ENCODE results near the gene ZWINT.

DNA sequence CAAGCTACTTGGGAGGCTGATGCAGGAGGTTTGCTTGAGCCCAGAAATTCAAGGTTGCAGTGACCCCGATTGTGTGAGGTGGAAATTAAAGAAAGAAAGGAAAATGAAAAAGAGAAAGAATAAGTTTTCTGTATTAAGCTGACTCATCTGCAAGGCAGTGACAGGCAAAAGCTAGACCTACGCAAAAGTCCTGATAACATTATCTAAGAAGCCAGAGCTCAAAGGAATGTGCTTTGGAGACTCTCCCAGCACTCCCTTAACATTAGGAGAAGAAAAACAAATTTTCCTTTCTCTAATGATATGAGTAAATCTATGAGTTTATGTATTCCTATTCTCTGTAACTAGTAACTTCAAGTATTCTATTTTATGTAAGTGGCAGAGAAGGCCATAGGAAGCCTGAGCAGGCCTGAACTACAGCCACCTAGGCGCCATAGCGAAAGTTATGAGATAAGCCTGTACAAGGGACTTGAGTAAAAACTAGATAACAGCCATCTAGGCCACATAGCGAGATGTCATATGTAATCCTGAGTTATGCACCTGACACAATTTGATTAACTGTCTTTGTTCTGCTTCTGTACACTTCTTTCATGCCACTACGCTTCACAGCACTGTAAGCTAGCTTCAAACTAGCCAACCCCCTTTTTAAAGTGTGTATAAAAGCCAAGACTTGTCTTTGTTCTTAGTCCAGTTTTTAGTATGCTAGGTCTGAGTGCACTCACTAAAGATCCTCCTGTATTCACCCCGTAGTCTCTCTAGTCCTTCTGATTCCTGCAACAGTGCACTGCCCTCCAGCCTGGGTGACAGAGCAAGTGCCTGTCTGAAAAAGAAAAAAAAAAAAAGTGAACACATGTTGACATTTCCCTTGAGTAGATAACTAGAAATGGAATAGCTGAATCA is 9.4 kb upstream of the ZWINT start:
- TF ChIP-seq POLR2A (IDR thresholded peaks at IDR 0.05) = no peak
- TF ChIP-seq, protein P1, sequence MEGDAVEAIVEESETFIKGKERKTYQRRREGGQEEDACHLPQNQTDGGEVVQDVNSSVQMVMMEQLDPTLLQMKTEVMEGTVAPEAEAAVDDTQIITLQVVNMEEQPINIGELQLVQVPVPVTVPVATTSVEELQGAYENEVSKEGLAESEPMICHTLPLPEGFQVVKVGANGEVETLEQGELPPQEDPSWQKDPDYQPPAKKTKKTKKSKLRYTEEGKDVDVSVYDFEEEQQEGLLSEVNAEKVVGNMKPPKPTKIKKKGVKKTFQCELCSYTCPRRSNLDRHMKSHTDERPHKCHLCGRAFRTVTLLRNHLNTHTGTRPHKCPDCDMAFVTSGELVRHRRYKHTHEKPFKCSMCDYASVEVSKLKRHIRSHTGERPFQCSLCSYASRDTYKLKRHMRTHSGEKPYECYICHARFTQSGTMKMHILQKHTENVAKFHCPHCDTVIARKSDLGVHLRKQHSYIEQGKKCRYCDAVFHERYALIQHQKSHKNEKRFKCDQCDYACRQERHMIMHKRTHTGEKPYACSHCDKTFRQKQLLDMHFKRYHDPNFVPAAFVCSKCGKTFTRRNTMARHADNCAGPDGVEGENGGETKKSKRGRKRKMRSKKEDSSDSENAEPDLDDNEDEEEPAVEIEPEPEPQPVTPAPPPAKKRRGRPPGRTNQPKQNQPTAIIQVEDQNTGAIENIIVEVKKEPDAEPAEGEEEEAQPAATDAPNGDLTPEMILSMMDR (IDR thresholded peaks at IDR 0.05) = no peak
